Measurements from ENCODE around the gene ST6GALNAC1.

The ST6GALNAC1 gene, protein sequence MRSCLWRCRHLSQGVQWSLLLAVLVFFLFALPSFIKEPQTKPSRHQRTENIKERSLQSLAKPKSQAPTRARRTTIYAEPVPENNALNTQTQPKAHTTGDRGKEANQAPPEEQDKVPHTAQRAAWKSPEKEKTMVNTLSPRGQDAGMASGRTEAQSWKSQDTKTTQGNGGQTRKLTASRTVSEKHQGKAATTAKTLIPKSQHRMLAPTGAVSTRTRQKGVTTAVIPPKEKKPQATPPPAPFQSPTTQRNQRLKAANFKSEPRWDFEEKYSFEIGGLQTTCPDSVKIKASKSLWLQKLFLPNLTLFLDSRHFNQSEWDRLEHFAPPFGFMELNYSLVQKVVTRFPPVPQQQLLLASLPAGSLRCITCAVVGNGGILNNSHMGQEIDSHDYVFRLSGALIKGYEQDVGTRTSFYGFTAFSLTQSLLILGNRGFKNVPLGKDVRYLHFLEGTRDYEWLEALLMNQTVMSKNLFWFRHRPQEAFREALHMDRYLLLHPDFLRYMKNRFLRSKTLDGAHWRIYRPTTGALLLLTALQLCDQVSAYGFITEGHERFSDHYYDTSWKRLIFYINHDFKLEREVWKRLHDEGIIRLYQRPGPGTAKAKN

DNA sequence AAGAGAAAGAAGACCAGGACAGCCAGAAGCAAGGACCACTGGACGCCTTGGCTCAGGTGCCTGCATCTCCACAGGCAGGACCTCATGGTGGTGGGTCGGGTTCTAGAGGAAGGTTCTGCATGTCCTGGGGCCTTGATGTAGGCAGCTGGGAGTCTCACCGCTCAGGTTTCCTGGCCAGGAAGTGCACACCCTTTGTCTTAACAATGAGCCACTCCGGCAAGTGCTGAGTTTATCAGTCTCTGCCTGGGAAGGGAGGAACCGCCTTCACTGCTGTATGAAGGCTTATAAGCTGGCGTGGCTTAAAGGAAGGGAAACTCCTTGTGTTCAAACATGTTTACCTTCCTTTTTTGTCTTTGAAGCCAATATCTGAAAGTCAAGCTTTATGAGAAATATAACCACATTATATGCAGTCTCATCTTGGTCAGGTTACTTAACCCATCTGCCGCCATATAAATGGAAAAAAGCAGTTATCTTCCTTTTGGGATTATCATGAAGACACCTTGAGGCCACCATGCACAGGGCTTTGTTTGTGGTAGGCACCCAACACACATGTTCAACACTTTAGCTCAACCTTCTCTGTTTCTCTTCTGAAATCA lies at the start of gene ST6GALNAC1:
Gene ST6GALNAC1 (minus strand): TSS at position 205 of the 596 bp plus-strand sequence. CDS start 119 bp downstream, at position 86.
- DNase-seq: no peak

DNA sequence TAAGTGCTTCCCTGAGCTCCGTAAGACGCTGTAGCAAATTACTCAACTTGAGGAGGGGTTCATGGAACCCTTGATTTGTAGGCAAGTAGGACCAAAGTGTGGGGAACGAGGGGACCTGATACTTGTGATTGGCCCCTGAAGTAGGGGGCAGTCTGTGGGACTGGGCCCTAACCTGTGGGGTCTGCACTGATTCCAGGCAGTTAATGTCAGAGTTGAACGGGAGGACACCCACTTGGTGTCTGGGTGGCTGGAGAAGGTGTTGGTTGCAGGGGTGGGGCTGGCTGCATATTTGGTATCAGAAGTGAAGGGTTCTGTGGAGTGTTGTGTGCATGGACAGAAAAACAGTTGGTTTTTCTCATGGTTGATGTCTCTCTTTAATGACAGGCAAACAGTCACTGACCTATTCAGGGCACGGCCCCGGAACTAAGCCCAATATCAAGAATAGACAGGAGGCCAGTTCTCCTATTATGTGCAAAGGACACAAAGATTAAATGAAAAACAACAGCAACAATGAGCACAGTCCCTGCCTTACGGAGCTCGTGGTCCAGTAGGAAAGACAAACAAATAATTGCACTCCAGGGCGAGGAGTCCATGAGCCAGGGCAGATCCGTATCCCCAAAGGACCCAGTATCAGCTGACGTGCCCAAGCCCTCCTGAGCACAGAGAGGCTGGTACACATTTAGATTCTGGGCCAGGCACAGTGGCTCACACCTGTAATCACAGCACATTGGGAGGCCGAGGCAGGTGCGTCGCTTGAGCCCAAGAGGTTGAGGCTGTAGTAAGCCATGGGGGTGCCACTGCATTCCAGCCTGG lies 48.0 kb upstream of the ST6GALNAC1 start:
- no peak for DNase-seq

GRCh38 chr17:76690596-76691280 lies 47.2 kb upstream of the ST6GALNAC1 start:
- DNase-seq: no peak

DNA sequence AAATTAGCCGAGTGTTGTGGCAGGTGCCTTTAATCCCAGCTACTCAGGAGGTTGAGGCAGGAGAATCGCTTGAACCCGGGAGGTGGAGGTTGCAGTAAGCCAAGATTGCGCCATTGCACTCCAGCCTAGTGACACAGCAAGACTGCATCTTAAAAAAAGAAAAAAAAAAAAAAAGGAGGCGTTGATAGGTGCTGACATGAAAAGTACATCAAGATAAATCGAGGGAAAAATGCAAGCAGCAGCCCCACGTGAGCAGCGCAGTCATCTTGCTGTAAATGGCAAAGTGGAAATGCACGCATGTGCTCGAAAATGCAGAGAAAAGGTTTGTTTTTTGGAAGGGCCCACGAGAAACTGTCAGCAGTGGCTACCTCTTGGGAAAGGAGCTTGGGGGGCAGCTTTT lies 46.3 kb upstream of the ST6GALNAC1 start:
- no peak for DNase-seq

- no peak for DNase-seq
Observed at GRCh38 chr17:76688165-76688622, 44.6 kb upstream of the ST6GALNAC1 start.

DNA sequence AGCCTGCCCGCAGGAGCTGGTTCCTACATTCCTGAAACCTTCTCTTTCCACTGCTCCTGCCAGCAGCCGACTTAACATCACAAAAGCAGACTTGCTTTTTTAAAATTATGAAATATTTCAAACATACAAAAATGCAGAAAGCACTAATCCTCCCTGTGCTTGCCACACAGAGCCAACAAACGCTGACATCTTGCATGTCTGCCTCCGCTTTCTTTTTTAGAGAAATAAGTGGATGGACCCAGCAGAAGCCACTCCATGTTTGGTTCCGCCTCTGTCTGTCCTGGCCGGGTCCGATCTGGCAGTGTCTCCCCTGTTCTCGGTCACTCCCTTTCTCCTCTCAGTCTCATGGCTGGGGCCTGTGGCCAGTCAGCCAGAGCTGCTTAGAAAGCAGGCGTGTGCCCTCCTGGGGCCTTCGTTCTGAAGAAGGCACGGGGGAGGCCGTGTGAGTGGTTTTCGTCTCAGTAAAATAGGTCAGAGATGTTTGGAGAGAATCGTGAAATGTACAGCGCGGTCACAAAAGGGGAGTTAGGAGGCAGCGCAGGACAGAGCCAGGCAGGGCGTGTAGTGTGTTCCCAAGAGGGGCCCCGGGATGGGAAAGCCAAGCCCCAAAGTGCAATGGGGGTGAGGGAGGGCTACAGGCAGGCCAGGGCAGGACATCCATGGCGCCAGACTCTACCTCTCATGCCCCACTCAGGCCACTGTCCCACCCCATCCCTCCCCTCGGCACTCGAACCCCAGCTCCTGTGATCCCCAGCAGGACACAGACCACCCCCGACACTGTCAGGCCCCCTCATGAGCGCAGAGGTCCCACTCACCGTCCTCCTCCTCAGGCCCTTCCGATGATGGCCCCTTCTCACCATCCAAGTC lies 44.0 kb upstream of the ST6GALNAC1 start:
- DNase-seq: no peak

GRCh38 chr17:76686538-76687297 lies 43.2 kb upstream of the ST6GALNAC1 start:
- no peak for DNase-seq

GRCh38 chr17:76685846-76686245 lies 42.3 kb upstream of the ST6GALNAC1 start:
- no peak for DNase-seq

DNA sequence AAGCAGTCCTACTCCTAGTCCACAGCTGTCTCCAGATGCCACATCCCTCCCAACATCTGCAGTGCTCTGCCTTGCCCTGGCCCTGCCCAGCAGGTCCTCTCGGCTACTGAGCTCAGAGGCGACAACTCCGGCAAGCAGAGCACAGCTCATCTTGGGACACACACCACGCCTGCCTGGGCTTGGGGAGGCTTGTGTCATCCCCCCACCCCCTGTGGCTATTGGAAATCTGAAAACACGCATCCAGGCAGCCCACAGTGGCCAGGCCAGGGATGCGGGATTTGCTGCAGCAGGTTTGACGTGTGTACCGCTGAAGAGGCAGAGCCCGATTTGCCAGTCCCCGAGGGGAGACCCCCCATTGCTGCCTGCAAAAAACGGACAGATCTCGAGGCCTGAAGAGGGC lies 41.8 kb upstream of the ST6GALNAC1 start:
- no peak for DNase-seq

DNA sequence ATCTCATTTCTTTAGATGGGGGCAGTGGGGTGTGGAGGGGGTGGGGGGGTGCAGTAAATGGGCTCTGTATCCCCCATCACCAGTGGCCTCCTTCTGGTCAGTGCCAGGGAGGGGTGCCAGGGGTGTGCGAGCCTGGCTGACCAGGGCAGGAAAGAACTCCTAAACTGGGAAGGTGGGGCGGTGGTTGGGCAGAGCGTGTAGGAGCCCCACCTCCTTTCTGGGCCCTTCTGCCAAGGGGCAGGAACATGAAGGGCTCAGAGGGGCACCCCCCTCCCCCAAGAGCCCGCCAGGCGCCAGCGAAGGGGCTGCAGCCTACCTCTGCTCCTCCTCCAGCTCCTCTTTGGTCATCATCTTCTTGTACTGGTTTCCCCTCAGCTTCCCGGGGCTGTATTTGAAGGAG lies 41.2 kb upstream of the ST6GALNAC1 start:
- DNase-seq: no peak

- no peak for DNase-seq
Observed at GRCh38 chr17:76683921-76684745, 40.6 kb upstream of the ST6GALNAC1 start.

DNA sequence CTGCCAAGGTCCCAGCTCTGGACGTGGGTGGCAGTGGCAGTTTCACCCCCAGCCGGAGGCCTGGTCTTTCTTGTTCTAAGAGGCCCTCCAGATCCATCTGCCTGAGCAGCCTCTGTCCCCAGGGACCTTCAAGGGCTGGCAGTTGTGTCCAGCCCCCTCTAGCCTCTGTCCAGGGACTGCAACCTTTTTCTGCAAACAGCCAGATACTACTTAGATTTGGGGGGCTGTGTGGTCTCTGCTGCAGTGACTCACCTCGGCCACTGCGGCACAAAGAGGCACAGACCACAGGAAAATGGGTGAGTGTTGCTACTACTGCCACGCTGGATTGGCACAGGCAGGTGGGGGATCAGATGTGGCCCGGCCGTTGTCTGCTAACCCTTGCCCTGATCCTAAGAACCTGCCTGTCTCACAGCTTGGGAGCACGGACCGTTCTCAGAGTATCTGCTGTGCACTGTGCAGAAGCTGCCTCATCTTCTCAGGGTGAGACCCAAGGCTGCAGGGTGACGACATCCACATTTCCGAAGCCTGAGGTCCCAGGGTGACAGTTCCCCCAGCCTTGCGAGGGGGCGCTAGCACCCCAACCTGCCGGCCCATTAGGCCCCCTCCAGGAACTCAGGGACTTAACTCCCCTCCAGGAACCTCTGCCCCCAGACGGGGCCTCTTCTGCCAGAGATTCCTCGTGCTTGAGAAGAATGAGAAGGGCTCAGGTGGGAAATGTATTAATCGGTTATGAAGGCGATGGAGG lies 39.6 kb upstream of the ST6GALNAC1 start:
- DNase-seq: no peak

DNA sequence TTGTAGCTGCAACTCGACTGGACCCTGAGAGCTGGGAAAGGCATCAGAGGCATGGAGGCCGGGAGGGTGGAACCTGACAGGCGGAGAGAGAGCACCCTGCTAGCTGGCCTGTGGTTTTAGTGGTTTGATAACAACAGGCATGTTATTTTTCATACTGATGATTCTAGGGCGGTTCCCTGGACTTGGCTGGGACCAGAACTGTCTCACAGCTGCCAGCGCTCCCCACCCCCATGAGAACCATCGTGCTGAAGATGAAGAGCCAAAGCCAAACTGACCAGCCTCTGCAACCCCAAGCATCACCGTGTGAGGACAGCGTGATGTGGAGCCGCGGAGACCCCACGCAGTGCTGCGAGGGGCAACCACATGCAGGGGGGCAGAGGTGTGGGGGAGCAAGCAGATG lies 38.7 kb upstream of the ST6GALNAC1 start:
- DNase-seq: no peak

DNA sequence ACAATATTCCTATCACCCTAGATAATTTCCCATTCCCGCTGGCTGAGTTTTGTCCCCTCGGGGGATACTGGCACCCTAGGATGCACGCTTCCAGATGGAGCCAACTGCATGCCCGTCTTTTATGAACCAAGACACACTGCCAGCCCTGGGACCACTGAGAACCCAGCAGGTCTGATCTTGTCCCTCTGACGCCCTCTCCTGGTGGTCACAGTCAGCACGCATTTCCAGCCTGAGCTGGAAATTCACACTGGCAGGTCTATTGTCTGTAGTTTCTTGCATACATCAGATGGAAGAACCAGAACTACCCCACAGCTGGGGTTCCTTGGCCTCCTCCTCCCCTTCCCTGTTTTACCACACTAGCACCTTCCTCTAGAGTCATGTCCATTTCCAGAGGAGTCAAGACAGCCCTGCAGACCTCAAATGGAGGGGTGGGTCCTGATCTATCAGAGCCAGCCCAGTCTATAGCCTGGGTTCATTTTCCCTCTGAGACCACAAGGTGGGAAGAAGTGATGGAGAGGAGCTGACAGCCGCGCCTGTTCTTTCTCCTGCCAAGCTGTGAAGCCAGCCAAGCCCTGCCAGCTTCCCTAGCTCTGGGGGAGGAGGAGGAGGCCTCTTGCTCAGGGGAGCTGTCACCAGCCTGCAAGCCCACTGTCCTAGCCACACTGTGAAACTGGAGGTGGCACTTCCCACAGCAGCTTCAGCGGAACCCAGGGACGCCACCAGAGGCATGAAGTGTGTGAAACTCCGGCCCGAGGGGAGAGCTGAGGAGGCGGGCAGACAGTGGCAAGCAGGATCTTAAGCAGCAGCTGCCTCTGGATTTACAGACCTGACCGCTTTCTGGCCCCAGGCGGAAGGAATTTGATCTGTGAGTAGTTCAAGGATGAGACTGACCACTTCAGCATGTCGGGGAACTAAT lies 37.9 kb upstream of the ST6GALNAC1 start:
- DNase-seq: peak; percentile 47

DNA sequence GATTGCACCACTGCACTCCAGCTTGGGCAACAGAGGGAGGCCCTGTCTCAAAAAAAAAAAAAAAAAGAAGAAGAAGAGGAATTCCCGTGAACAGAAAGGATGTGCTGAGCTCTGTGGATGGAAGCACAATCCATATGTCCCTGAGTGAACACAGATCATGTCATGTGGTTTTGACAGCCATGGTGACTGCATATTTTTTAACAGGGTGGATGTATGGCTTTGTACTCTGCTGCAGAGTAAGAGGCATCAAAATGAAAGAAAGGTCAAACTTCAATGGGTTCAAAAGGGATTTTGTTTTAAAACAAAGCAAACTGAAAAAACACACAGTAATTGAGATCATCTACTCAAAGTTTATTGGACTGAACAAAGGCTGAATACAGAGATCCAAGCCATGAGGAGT lies 35.7 kb upstream of the ST6GALNAC1 start:
- DNase-seq: no peak

DNA sequence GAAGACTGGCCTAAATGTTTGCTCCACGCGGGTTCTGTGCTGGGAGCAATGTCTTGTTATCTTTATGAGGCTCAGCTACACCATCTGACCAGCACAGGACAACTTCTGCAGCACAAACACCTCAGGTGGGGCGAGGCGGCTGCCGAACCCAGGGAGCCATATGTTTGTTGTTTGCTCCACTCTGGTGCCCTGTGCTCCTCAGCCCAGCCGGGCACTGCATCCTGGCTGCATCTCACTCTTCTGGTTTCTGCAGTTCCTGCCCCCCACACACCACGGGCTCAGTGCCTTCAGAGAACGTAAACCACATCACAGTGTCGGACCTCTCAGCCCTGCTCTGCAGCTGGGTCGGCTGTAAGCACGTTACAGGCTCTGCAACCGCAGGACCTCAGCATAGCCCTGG lies 34.8 kb upstream of the ST6GALNAC1 start:
- no peak for DNase-seq

- DNase-seq: no peak
Observed at GRCh38 chr17:76677406-76677805, 33.8 kb upstream of the ST6GALNAC1 start.

DNA sequence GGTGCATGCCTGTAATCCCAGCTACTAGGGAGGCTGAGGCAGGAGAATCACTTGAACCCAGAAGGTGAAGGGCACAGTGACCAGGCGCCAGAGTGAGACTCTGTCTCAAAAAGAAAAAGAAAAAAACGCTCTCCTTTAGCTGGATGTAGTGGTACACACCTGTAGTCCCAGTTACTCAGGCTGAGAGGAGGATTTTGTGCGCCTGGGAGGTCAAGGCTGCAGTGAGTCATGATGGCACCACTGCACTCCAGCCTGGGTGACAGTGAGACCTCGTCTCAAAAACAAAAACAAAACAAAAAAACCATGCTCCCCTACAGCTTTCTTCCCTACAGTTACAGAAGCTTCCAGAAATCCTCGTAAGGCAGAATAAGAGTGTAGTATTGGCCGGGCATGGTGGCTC lies 33.1 kb upstream of the ST6GALNAC1 start:
- no peak for DNase-seq

Measured in NCI-H1105 treated with DMSO at 0.1 percent for 48 hours (cell line).